ENCODE data around the gene PROM2.

Gene PROM2

DNA sequence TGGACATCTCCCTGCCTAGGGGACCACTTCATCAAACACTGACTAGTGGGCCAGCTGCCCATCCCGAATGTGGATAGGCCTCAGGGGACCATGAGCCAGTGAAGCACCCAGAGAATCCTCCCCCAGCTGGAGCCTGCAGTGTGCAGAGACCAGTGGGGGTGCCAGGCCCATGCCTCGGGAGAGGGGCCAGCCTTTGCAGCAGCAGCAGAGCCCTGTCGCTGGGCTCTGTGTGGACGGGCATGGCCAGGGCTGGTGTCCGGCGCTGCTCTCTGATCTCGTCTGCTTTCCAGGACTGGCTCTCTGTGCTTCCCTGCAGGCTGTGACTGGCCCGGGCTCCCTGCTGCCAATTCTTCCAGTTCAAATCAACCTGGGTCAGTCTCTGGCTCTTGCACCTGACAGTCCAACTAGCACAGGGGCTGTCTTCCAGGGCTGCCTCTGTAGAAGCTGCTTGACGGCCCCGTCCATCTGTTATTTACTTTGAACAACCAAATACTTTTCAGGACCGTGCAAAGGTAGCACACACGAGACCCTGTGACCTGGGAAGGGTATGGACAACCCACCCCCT, 34.3 kb downstream of the PROM2 start:
- no peak for DNase-seq

DNA sequence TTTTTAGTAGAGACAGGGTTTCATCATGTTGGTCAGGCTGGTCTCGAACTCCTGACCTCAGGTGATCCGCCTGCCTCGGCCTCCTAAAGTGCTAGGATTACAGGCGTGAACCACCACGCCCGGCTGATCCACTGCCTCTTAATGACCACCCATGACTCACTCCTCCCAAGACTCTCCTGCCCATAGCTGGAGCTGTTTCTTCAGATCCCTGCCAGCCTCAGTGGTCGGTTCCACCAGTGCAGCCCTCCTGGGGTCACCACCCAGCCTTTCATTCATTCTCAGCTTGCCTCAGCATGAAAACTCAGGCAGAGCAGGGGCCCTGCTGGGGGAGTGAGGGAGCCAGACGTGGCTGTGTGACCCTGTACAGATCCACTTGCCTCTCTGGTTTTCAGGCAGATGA, 35.4 kb downstream of the PROM2 start:
- DNase-seq, result no peak

DNA sequence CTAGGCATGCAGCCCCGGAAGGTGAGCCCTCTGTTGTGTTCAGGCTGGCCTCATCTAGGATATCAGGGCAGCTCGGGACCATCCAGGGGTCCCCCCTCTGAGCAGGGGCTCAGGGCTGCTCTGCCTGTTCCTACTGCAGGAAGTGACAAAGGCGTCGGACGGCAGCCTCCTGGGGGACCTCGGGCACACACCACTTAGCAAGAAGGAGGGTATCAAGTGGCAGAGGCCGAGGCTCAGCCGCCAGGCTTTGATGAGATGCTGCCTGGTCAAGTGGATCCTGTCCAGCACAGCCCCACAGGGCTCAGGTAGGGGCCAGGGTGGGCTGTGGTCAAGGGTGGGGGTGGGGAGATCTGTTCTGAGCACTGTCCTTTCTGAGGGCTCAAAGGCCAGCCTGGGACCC, 36.0 kb downstream of the PROM2 start:
- no peak for DNase-seq

GRCh38 chr2:95310651-95311050, 36.4 kb downstream of the PROM2 start:
- DNase-seq, result no peak

DNA sequence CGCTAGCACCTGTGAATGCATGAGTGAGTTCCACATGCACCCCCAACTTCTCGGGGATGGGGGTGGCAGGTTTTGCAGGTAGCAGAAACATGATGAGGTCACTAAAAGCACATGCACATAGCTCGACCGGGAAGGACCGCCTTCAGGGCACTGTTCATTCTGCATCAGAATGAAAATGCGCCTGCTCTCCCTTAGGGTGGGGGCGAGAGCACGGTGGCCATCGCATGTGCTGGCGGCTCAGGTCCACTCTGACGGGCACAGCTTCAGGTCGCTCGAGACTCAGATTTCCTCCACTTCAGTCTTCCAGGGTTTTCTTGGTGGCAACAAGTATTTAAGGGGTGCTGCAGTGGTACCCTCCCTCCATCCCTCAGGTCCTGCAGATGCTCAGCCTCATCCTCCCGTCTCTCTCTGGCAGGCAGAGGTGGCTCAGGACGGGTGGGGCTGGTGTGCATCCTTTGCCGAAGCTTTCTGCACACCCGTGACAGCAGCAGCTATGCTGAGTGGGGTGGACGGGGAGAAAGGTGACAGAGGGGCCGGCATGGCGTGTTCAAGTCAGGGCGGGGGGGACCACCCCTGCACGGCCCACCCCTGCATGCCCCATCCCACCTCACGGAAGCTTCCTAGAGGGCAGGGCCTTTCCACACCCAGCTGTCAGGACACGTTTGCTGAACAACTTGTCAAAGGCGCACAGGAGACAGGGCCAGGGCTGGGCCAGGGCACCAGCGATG, 37.7 kb downstream of the PROM2 start:
- no peak for DNase-seq

GRCh38 chr2:95312543-95313201, 38.4 kb downstream of the PROM2 start:
- DNase-seq, result no peak

- DNase-seq, result no peak
These were observed 39.3 kb downstream of the PROM2 start for GRCh38 chr2:95313296-95314131.

GRCh38 chr2:95314598-95314963, 40.3 kb downstream of the PROM2 start:
- no peak for DNase-seq

DNA sequence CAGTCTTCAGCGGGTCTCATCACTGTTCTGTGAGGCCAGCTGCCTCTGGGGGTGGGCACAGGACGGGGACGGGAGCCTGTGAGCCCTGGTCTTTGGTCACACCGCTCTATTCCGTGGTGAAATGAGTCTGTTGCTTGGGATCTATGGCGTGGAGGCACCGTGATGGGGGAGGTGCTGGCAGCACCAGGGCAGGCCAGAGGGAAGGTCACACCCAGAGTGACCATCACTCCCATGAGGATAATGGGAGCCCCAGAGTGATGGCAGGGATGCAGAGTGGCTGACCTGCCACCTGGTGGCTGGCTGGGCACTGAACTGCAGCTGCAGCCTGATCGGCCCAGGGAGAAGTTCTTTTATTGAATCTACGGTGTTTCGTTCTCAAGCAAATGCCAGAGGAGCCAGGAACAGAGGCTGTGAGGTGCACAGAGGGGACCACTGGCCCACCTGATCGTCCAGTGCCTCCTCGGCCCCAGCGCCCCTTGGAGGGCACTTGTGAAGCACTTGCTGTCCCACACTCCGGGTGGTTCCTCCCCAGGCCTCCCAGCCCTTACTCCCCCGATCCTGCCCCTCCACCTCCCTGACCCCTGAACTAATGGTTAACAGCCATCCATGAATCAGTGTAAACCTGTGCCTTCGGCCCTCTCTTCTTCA, 40.8 kb downstream of the PROM2 start:
- no peak for DNase-seq

GRCh38 chr2:95315801-95316411, 41.7 kb downstream of the PROM2 start:
- no peak for DNase-seq

DNA sequence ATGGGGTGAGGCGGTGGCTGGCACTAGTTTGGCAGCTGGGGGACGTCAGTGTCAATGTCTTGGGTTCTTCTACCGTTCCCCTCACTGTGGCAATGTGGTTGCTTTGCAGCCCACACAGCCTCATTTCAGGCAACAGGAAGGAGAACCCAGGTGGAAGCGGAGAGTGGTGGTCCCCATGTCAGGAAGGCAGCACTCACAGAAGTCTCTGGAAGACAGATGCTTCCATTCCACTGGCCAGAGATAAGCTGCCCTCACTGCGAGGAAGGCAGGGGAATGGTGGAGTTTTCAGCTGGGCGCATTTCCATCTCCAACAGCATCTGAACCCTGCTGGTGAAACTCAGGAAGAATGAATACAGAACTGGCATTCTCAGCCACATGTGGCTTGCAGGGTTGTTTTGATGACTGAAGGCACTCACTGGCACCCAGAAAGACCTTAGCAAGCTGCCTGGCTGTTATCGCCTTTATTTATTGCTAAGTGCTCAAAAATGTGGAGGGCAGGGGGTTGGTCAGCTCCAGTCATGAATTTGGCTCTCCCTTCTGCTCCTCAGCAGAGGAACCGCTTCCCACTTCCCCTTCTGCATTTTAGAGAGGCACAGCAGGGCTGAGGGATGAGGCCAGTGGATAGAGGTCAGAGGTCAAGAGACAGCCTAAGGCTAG, 42.3 kb downstream of the PROM2 start:
- DNase-seq, result no peak

DNA sequence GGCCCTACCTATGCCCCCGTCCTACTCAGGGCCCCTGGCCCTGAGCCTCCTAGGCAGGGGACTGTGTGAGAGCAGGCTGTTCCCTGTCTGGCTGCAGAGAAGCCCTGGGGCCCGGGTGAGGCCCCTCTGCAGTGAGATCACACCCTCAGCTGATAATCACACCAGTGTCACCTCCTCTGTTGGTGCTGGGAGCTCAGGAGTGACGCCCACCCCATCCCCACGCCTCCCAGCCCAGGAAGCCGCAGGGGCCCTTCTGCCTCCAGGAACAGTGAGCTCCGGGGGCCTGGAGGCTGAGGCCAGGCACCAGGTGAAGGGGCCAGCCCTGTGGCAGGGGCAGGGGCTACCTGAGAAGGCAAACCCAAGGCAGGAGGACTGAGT, 42.9 kb downstream of the PROM2 start:
- no peak for DNase-seq

DNA sequence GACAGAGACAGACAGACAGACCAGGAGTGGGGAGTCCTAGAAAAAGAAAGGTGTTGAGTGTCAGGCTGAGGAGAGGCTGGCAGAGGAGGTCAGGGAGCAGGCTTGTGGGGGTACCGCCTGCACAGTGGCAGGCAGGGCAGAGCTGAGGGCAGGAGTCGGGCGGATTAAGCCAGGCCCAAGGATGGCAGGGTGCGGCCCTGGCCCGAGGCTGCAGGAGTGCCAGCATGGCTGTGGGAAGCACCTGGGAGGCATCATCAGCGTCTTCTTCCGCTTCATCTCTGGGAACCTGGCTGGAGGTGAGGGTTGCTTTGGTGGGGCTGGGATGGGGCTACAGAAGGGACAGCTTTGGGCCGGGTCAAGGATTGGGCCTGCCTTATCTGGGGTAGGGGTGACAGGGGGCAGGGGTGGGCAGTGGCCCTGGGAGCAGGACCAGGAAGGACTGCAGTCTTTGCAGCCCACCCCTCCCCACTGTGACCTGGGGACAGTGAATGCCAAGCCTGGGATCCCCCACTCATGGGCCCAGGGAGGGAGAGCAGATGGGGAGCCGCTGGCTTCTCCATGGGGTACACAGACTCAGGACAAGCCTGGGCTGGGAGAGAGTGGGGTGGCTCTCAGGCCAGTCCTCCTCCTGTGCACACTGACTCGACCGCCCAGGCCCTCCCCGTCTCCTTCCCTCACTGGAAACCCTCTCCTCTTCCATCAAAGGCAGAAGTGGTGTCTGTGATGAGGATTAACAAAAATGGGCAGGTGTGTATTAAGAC, 43.6 kb downstream of the PROM2 start:
- no peak for DNase-seq

DNA sequence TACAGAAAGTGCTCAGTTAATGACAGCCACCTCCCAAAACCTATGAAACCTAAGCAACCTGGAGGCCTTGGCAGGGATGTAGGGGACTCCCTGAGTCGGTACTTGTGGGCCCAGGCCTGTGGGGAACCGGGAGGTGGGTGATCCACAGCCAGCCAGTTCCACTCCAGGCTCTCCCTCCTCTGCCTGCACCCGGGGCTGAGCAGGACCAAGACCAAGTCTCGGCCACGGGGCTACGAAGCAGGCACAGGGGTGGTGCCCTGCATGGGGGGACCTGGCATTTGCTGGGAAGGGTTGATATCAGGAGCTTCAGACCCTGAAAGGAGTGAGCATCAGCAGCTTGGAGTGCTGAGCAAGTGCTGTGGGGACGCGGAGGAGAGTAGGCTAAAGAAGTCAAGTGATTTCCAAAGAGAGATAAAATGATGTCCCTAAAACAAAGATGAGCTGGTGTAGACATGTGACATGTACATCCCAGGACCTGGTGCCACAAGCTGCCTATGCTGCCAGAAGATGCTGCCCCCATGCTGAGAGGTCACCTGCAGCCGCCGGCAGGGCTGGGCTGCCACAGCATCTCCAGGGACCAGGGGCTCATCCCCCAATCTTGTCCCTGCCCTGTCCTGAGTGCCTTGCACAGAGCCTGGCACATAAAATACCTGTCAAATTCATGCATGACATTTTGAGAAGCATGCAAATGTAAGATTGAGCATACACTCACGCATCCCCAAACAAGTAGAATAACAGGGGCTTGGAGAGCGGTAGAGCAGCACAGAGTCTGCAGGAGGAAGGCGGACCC, 44.4 kb downstream of the PROM2 start:
- DNase-seq, result no peak

- no peak for DNase-seq
These were observed 45.5 kb downstream of the PROM2 start for GRCh38 chr2:95319481-95320343.

DNA sequence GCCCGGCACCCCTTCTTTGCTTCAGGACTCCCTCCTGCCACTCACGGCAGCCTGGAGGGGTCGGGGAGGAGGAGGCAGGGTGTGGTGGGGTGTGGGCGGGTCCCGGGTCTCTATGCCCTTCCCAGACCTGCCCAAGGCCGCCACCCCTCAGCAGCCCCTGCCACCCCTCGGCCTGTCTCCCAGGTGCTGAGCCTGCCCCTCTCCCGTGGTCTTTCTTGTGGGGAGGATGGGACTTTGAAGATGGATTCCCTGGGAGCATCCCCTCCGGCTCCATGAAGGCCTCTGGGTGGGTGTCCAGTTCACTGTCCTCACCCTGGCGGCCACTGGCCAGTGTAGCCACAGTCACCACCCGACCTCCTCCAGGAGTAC, 46.1 kb downstream of the PROM2 start:
- DNase-seq, result no peak

- DNase-seq, result no peak
These were observed 46.9 kb downstream of the PROM2 start for GRCh38 chr2:95320986-95321767.

DNA sequence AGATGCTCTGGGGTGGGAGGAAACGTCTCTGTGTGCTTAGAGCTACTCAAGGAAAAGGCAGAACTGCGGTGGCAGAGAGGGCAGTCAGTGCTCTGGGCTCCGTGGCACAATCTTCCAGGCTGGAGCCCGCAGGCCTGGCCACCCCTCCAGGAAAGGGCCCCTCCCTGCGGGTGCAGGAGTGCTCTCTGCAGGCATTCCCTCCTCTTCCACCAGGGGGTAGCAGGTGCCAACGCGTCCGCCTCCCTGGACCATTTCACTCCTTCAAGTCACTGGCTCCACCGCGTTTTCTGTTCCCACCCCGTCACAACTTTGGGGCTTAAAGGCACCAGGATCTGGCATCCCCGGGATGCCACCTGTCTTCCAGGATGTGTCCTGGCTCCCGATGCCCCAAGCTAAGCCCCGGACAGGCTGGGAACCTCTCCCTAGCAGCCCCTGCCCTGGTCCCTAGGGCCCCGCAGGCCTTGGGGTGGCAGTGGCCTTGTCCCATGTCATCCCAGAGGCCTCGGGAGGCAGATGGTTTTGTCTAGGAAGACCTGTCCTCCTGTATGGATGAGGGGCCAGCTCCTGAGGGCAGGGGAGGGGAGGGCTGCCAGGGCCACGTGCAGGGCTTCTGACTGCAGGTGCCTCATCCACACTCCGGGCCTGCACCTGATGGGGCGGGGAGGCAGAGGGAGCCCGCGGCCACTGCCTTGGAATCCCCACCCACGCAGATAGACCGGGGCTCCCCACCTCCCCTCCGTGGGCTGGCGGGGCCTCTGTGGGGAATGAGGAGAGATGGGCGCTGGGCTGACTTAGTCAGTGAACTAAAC, 49.3 kb downstream of the PROM2 start:
- DNase-seq, result no peak

All from activated naive CD4-positive, alpha-beta T cell treated with Interleukin-2 at 50 U/mL for 16 hours (primary cell).